Measurements from ENCODE around the gene ADCY2. TPM values are rescaled to one million over a fixed set of nuclear protein-coding genes. Genes with fewer than 3 reads are reported as not detected.

The ADCY2 gene
- total and polyA plus RNA-seq, 2 experiments from 2014 or later = 23.8 to 74.9 TPM

- H3K36me3 Mint-ChIP-seq (ENCODE audit: low read depth) = peaks cover 28% of the 10 kb centered on the region
- H3K9me2 ChIP-seq (ENCODE audit: insufficient read depth) = no peaks in the 10 kb centered on the region
- no peaks in the 10 kb centered on the region; the same call in none of the 2 replicates for H4K20me1 ChIP-seq (replicated peaks; ENCODE audit: insufficient read depth)
- no peak overlapping the region for H3K4me2 ChIP-seq
- H3K27me3 ChIP-seq (ENCODE audit: insufficient read depth) = no peaks in the 10 kb centered on the region
- peaks cover 24% of the 10 kb centered on the region for H3K4me1 Mint-ChIP-seq
- no peaks in the 10 kb centered on the region for H3K79me2 ChIP-seq (replicated peaks; ENCODE audit: insufficient read depth)
- no peak overlapping the region for H3K4me3 Mint-ChIP-seq
- DNase-seq (ENCODE audit: low spot score) (peak; percentile 84), ATAC-seq (peak; percentile 99)
- H3K36me3 ChIP-seq (ENCODE audit: insufficient read depth) = peaks cover 16% of the 10 kb centered on the region; the same call in 1 of the 2 replicates
- H2AFZ ChIP-seq = no peak overlapping the region
- H3K27ac ChIP-seq (ENCODE audit: low read depth) = no peak overlapping the region
- no peaks in the 10 kb centered on the region for H3K4me1 ChIP-seq (ENCODE audit: insufficient read depth)
- peak overlapping the region; percentile 58; the same call in 1 of the 2 replicates for H3K27ac Mint-ChIP-seq
- no peaks in the 10 kb centered on the region for H3K9me3 Mint-ChIP-seq
- no peak overlapping the region for H3K4me3 ChIP-seq
- no peak for TF ChIP-seq JUNB (IDR thresholded peaks at IDR 0.05; ENCODE audit: unreplicated experiment)
- TF ChIP-seq CTCF (conservative IDR thresholded peaks at IDR 0.05; ENCODE audit: low read depth in 2 of 2) = peak; percentile 95 to 97
- H3K27me3 Mint-ChIP-seq (ENCODE audit: insufficient read depth, low read depth, poor library complexity) = peaks cover 6% of the 10 kb centered on the region
- H3F3A ChIP-seq (replicated peaks; ENCODE audit: low read depth) = no peaks in the 10 kb centered on the region
Measured at GRCh38 chr5:7754997-7755596, 359.2 kb downstream of the ADCY2 start.

- peaks cover 16% of the 10 kb centered on the region; the same call in 1 of the 2 replicates for H3K36me3 ChIP-seq (ENCODE audit: insufficient read depth)
- H3K27me3 Mint-ChIP-seq (ENCODE audit: insufficient read depth, low read depth, poor library complexity) = peaks cover 6% of the 10 kb centered on the region
- no peaks in the 10 kb centered on the region for H3K27me3 ChIP-seq (ENCODE audit: insufficient read depth)
- H3K9me3 Mint-ChIP-seq = no peaks in the 10 kb centered on the region
- no peak overlapping the region for H2AFZ ChIP-seq
- peaks cover 28% of the 10 kb centered on the region for H3K36me3 Mint-ChIP-seq (ENCODE audit: low read depth)
- DNase-seq (ENCODE audit: low spot score) (no peak), ATAC-seq (no peak)
- H3K9me2 ChIP-seq (ENCODE audit: insufficient read depth) = no peaks in the 10 kb centered on the region
- no peak overlapping the region for H3K4me3 Mint-ChIP-seq
- no peak overlapping the region for H3K4me3 ChIP-seq
- H3F3A ChIP-seq (replicated peaks; ENCODE audit: low read depth) = no peaks in the 10 kb centered on the region
- no peak overlapping the region for H3K27ac ChIP-seq (ENCODE audit: low read depth)
- H3K79me2 ChIP-seq (replicated peaks; ENCODE audit: insufficient read depth) = no peaks in the 10 kb centered on the region
- H3K4me1 ChIP-seq (ENCODE audit: insufficient read depth) = no peaks in the 10 kb centered on the region
- peaks cover 24% of the 10 kb centered on the region for H3K4me1 Mint-ChIP-seq
- no peak overlapping the region for H3K27ac Mint-ChIP-seq
- H3K4me2 ChIP-seq = no peak overlapping the region
- H4K20me1 ChIP-seq (replicated peaks; ENCODE audit: insufficient read depth) = no peaks in the 10 kb centered on the region; the same call in none of the 2 replicates
- TF ChIP-seq ZNF114 (CRISPR knock-in tag; IDR thresholded peaks at IDR 0.05) = no peak
- TF ChIP-seq CTCF (conservative IDR thresholded peaks at IDR 0.05; ENCODE audit: low read depth in 2 of 2) = no peak
- TF ChIP-seq NANOG (IDR thresholded peaks at IDR 0.05; ENCODE audit: borderline replicate concordance) = no peak
- TF ChIP-seq ZNF331 (CRISPR knock-in tag; IDR thresholded peaks at IDR 0.05; ENCODE audit: low read depth) = no peak
- TF ChIP-seq POLR2AphosphoS5 (IDR thresholded peaks at IDR 0.05; ENCODE audit: low read depth) = no peak
- TF ChIP-seq EZH2phosphoT487 (IDR thresholded peaks at IDR 0.05; ENCODE audit: unreplicated experiment) = no peak
- TF ChIP-seq ETS1 (IDR thresholded peaks at IDR 0.05) = no peak
- TF ChIP-seq ZNF462 (CRISPR knock-in tag; IDR thresholded peaks at IDR 0.05) = no peak
Measured at GRCh38 chr5:7755958-7756357, 360.0 kb downstream of the ADCY2 start.

All from GM23338 (cell line).